Upper lobe of left lung (tissue), 6 donors: ENCODE results near the gene LHX5. TPM values are rescaled to one million over a fixed set of nuclear protein-coding genes. Genes with fewer than 3 reads are reported as not detected.
A peak's percentile ranks its signal among the peaks of the same experiment; 100 is the strongest.

ENCODE experiments used
- ATAC-seq, 2 donors: fragments of 200-7000 bp; cut with Tn5 transposase; one replicate each; pipeline ENCODE4 v1.9.1; 2022; ENCODE audit warnings: mild to moderate bottlenecking in 2 of 2, moderate library complexity in 2 of 2; ENCODE audit not compliant: low FRiP score in 2 of 2
- DNase-seq, 2 donors: peaks; one replicate each; pipeline ENCODE4 v3.0.0-alpha.2; 2019 to 2020
- H3K27ac ChIP-seq, 4 donors: fragments of 200-600 bp; sonication (generic); one replicate each; pipeline ENCODE4 v1.5.1; 2016 to 2019
- H3K27me3 ChIP-seq, 4 donors: fragments of 200-600 bp; sonication (generic); one replicate each; pipeline ENCODE4 v1.5.1; 2017 to 2019
- H3K36me3 ChIP-seq, 4 donors: fragments of 200-600 bp; sonication (generic); one replicate each; pipeline ENCODE4 v1.5.1; 2016 to 2019
- H3K4me1 ChIP-seq, 4 donors: fragments of 200-600 bp; sonication (generic); one replicate each; pipeline ENCODE4 v1.5.1; 2018 to 2019
- H3K4me3 ChIP-seq, 4 donors: fragments of 200-600 bp; sonication (generic); one replicate each; pipeline ENCODE4 v1.5.1; 2017 to 2019; ENCODE audit warnings: mild to moderate bottlenecking in 2 of 4, moderate library complexity in 1 of 4
- H3K9me3 ChIP-seq, 4 donors: fragments of 200-600 bp; sonication (generic); one replicate each; pipeline ENCODE4 v1.5.1; 2018 to 2019
- EP300 ChIP-seq, 4 donors: sonication (generic); formaldehyde crosslinking; IDR thresholded peaks; one replicate each; pipeline ENCODE4 v1.5.1; 2017; ENCODE audit warnings: antibody characterized with exemption in 4 of 4, control low read depth in 2 of 4
- POLR2A ChIP-seq, 4 donors: fragments of 450-650 bp; IDR thresholded peaks; one replicate each; pipeline ENCODE4 v1.5.1; 2016 to 2017; ENCODE audit warnings: antibody characterized with exemption in 4 of 4, mild to moderate bottlenecking in 2 of 4
- POLR2AphosphoS5 ChIP-seq, 2 donors: sonication (generic); formaldehyde crosslinking; IDR thresholded peaks; one replicate each; pipeline ENCODE4 v1.5.1; 2017; ENCODE audit warnings: antibody characterized with exemption in 2 of 2
- WGBS, 2 donors: methylation state at CpG; one replicate each; pipeline ENCODE4 v1.1.5; 2017 to 2018; 5-methylcytosine and 5-hydroxymethylcytosine counted together
- total RNA-seq, 6 donors: library from RNA; depleted of rRNA in 4 of 6; stranded (reverse); fragments of >200 nt in 4 of 6; gene quantifications; one replicate each; pipeline versions ENCODE4 v1.1.0 to v1.2.1, GENCODE V29; 2016 to 2021
- TF ChIP-seq, protein P1 (sequence below), 6 experiments: fragments of 450-650 bp in 4 of 6; fragments of 200-600 bp in 2 of 6; sonication (generic) in 2 of 6; IDR thresholded peaks; one replicate each; pipeline ENCODE4 v1.5.1; 2016 to 2019; ENCODE audit warnings: antibody characterized with exemption in 6 of 6
- donor health status: DM: no; HTN: no; CAD: no; lungs with moderate emphysema.
- donor health status: DM: no; HTN: yes; CAD: no; lungs with severe emphysema.

LHX5 gene
- total RNA-seq, 6 donors from 2014 or later = not detected

GRCh38 chr12:113479216-113479589, 7.5 kb upstream of the LHX5 start:
- Histone ChIP-seq H3K27ac (no peak overlapping the region), H3K4me3 (no peak overlapping the region), H3K9me3 (no peaks in the 10 kb centered on the region), H3K36me3 (no peaks in the 10 kb centered on the region), H3K4me1 (peaks cover 0 to 4% (median 0%) of the 10 kb centered on the region in 4 donors), H3K27me3 (peaks cover 0 to 51% (median 29%) of the 10 kb centered on the region in 4 donors)
- TF ChIP-seq POLR2AphosphoS5 (IDR thresholded peaks at IDR 0.05) (no peak), EP300 (IDR thresholded peaks at IDR 0.05) (no peak), POLR2A (IDR thresholded peaks at IDR 0.05) (no peak)
- TF ChIP-seq, protein P1, sequence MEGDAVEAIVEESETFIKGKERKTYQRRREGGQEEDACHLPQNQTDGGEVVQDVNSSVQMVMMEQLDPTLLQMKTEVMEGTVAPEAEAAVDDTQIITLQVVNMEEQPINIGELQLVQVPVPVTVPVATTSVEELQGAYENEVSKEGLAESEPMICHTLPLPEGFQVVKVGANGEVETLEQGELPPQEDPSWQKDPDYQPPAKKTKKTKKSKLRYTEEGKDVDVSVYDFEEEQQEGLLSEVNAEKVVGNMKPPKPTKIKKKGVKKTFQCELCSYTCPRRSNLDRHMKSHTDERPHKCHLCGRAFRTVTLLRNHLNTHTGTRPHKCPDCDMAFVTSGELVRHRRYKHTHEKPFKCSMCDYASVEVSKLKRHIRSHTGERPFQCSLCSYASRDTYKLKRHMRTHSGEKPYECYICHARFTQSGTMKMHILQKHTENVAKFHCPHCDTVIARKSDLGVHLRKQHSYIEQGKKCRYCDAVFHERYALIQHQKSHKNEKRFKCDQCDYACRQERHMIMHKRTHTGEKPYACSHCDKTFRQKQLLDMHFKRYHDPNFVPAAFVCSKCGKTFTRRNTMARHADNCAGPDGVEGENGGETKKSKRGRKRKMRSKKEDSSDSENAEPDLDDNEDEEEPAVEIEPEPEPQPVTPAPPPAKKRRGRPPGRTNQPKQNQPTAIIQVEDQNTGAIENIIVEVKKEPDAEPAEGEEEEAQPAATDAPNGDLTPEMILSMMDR (IDR thresholded peaks at IDR 0.05) = no peak
- no peak for ATAC-seq
- no peak for DNase-seq
- 5 to 6% methylated on average over 11 of the region's 11 CpGs for WGBS, 2 donors

DNA sequence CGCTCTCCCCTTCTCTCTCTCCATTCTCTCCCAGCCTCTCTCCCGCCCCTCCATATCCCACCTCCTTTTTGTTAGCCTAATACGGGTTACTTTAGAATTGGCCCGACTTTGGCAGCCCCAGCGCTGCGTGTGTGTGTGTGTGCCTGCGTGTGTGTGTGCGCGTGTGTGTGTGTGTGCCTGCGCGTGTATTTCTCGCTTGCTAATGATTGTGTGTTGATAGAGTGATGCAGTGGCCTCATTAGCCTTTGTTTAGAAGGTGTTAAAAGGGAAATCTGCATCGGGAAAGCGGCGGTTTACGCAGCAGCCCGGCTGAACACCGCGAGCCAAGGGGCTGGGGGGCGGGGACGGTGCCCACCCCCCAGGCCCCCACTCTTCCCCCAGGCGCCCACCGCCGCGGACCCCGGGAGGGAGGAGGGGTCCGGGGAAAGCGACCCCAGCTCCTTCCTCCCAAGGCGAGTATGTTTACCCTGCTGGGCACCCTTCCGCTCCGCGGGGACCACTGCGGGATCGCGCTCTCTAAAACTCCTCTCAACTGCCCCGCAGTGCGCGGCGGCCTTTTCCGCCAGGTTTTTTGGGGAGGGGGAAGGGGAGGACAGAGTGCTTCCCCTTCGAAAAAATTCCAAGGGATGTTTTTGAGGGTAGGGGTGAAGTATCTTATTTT, 6.8 kb upstream of the LHX5 start:
- no peak for TF ChIP-seq POLR2A (IDR thresholded peaks at IDR 0.05)
- no peak for TF ChIP-seq EP300 (IDR thresholded peaks at IDR 0.05)
- TF ChIP-seq POLR2AphosphoS5 (IDR thresholded peaks at IDR 0.05) = no peak
- TF ChIP-seq, protein P1 (IDR thresholded peaks at IDR 0.05) = no peak
- DNase-seq (peak in 1 of 2 donors; percentile 57), ATAC-seq (no peak)
- Histone ChIP-seq H3K27me3 (peaks cover 0 to 56% (median 31%) of the 10 kb centered on the region in 4 donors), H3K9me3 (no peaks in the 10 kb centered on the region), H3K4me3 (no peak overlapping the region), H3K36me3 (no peaks in the 10 kb centered on the region), H3K4me1 (peaks cover 0 to 4% (median 0%) of the 10 kb centered on the region in 4 donors), H3K27ac (no peak overlapping the region)
- WGBS, 2 donors = 8% methylated on average over 25 to 41 of the region's 41 CpGs

DNA sequence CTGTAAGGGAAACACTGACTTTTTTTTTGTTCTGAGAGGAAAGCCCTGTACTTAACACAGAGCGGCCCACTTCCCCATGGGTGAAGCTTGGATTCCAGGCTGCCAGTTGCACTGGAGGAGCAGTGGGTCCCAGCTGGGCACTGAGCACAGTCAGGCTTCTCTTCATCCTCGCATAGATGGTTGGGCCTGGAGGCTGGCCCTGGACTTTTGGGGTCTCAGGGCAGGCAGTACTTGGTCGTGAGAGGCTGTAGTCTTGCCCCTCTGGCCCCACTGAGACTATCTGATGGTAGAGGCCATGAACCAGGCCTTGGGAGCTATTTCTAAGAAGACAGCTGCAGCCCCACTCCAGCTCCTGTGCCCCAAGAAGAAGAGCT, 6.2 kb upstream of the LHX5 start:
- no peak overlapping the region for H3K27ac ChIP-seq
- DNase-seq = no peak
- peaks cover 0 to 59% (median 32%) of the 10 kb centered on the region in 4 donors for H3K27me3 ChIP-seq

GRCh38 chr12:113477171-113477841, 5.6 kb upstream of the LHX5 start:
- Histone ChIP-seq H3K27ac (no peak overlapping the region), H3K9me3 (no peaks in the 10 kb centered on the region), H3K36me3 (no peaks in the 10 kb centered on the region), H3K27me3 (peaks cover 0 to 63% (median 35%) of the 10 kb centered on the region in 4 donors), H3K4me3 (no peak overlapping the region), H3K4me1 (peaks cover 0 to 4% (median 0%) of the 10 kb centered on the region in 4 donors)
- ATAC-seq (no peak), DNase-seq (no peak)
- TF ChIP-seq POLR2A (IDR thresholded peaks at IDR 0.05) (no peak), POLR2AphosphoS5 (IDR thresholded peaks at IDR 0.05) (no peak), EP300 (IDR thresholded peaks at IDR 0.05) (no peak)
- TF ChIP-seq, protein P1 (IDR thresholded peaks at IDR 0.05) = no peak
- 0% methylated on average over 3 to 5 of the region's 7 CpGs for WGBS, 2 donors

More for the DNA sequence above, 6.2 kb upstream of the LHX5 start:
- Histone ChIP-seq H3K4me3 (no peak overlapping the region), H3K9me3 (no peaks in the 10 kb centered on the region), H3K4me1 (peaks cover 0 to 4% (median 0%) of the 10 kb centered on the region in 4 donors), H3K36me3 (no peaks in the 10 kb centered on the region)
- 2% methylated on average over 3 of the region's 3 CpGs; no CpG with 5 or more reads in 1 of the 2 donors for WGBS, 2 donors
- TF ChIP-seq POLR2AphosphoS5 (IDR thresholded peaks at IDR 0.05) (no peak), EP300 (IDR thresholded peaks at IDR 0.05) (no peak), POLR2A (IDR thresholded peaks at IDR 0.05) (no peak)
- TF ChIP-seq, protein P1 (IDR thresholded peaks at IDR 0.05) = no peak
- ATAC-seq = no peak
